RPMI8226 (cell line): Measurements from ENCODE around the gene EID3.

Experiments
- DNase-seq: peaks from one replicate; pipeline ENCODE4 v3.0.0-alpha.2; 2015

EID3 gene

DNA sequence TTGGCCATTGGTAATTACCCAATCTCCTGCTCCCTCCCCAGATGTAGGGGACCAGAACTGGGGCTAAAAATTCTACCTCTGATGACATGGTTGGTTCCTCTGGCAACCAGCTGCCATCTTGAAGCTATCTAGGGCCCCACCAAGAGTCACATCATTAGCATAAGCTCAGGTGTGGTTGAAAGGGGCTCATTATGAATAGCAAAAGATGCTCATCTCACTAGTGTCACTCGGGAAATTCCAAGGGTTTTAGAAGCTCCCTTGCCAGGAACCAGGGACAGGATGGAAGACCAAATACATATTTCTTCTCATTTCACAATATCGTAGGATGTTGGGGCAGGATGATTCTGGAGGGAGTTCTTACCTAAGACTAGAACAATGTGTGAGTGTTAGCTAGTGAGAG lies 38.6 kb downstream of the EID3 start:
- no peak for DNase-seq

DNA sequence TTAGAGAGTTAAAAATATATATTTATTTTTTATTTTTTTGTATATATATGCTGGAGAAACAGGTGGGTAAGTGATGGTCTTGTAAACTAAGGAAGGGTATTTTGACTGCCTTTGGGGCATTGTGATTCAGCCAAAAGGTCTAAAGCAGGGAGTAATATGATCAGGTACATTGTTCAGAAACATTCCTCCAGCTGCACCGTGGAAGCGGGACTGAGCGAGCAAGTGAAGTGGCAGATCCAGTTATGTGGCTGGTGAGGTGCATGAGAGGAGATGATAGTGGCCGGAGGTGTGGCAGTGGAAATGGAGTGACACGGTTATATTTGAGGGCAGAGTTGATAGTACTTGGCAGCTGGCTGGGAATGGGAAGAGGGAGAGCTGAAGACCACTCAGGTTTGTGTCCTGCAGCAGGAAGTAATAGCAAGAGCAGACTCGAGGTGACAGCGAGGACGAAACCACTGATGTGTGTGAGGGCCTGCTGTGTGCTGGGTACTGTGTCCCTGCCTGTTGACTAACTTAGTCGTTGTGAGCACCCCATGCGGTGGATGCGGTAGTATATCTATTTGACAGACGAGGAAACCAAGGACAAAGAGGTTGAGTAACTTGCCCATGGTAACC lies 39.2 kb downstream of the EID3 start:
- no peak for DNase-seq

DNA sequence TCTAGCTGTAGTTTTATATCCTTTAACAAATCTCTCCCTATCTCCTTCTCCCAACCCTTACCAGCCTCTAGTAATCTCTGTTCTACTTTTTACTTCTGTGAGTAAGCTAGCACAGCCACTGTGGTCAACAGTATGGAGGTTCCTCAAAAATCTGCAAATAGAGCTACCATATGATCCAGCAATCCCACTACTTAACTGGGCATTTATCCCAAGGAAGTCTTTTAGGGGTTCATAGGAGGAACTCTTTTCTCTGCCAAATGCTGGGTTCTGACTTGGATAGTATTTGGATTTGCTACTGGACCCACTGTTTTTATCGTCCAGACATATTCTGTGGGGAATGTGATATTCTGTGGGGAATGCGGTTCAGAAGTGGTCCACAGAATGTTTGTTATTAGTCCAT lies 41.1 kb downstream of the EID3 start:
- no peak for DNase-seq

DNA sequence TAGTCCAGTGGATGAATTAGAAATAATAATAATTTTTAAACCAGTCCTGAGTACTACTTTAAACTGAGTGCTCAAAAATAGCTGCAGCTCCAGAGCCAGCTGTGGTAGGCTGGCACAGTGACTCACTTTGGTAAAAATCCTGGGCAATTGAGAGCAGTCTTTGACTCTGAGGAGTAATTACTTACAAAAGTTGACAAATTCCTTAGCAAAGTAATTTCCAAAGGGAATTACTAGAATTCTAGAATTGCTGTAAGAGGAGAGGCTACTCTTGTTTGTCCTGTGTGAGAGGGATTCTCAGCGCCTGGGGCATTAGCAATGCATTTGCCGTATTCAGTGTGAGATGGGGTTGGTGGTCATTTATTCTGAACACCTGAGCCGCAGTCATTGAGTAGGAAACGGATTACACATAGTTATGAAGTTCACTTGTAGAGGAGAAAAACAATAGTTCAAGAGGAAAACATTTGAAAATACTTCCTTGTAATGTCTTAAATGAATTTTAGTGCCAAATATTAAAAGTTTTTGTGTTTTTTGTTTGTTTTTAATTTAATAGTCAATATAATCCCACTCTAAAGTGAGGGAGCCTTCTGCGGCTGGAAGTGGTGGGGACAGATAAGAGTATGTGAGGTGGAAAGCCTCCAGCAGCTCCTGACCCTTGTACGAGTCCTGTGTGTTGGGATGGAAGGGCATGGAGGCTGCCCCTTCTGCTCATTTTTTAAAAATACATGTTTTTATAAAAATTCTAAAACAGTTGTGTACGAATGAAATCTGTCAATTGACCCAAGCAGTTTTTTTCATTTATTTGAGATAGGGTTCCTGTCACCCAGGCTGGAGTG lies 41.9 kb downstream of the EID3 start:
- no peak for DNase-seq

DNA sequence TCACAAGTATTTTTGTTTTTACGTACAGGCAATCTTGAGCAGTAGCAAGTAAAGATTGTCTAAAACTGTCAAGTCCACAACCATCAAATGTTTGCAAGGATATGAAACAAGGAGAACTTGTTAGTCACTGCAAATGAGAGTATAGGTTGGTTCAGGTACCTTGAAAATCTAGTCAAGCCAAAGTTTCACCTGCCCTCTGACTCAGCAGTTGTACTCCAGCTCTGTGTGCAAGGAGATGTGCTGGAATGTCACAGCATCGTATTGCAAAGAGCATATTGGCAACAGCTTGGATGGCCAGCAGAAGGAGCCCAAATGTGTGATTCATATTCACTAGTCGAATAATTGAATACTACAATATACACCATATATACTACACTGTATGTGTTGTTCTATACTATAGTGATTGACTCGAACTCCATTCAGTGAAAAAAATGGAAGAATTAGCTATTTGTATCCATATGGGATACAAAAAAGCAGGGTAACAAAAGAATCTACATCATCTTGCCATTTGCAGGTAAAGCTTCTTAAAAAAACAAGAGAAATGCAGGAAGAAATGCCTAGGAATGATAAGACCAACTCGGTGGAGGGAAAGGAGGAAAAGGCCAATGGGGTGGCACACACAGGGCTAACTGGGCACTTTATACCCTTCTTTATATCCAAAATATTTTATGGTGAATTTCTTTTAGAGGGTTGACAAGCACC lies 44.0 kb downstream of the EID3 start:
- no peak for DNase-seq

DNA sequence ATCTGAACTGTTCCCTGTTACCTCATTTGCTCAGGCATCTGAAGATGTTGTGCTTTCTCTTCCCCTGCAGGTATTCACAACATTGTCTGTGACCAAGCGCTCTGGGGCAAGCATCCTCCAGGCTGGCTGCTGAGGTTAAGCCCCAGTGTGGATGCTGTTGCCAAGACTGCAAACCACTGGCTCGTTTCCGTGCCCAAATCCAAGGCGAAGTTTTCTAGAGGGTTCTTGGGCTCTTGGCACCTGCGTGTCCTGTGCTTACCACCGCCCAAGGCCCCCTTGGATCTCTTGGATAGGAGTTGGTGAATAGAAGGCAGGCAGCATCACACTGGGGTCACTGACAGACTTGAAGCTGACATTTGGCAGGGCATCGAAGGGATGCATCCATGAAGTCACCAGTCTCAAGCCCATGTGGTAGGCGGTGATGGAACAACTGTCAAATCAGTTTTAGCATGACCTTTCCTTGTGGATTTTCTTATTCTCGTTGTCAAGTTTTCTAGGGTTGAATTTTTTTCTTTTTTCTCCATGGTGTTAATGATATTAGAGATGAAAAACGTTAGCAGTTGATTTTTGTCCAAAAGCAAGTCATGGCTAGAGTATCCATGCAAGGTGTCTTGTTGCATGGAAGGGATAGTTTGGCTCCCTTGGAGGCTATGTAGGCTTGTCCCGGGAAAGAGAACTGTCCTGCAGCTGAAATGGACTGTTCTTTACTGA lies 44.9 kb downstream of the EID3 start:
- no peak for DNase-seq

DNA sequence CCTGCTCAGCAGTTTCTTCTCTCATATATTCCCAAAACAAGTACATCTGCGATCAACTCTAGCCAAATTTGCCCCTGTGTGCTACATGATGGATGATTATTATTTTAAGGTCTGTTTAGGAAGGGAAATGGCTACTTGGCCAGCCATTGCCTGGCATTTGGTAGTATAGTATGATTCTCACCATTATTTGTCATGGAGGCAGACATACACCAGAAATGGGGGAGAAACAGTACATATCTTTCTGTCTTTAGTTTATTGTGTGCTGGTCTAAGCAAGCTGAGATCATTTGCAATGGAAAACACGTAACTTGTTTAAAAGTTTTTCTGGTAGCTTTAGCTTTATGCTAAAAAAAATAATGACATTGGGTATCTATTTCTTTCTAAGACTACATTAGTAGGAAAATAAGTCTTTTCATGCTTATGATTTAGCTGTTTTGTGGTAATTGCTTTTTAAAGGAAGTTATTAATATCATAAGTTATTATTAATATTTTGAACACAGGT lies 45.5 kb downstream of the EID3 start:
- no peak for DNase-seq

DNA sequence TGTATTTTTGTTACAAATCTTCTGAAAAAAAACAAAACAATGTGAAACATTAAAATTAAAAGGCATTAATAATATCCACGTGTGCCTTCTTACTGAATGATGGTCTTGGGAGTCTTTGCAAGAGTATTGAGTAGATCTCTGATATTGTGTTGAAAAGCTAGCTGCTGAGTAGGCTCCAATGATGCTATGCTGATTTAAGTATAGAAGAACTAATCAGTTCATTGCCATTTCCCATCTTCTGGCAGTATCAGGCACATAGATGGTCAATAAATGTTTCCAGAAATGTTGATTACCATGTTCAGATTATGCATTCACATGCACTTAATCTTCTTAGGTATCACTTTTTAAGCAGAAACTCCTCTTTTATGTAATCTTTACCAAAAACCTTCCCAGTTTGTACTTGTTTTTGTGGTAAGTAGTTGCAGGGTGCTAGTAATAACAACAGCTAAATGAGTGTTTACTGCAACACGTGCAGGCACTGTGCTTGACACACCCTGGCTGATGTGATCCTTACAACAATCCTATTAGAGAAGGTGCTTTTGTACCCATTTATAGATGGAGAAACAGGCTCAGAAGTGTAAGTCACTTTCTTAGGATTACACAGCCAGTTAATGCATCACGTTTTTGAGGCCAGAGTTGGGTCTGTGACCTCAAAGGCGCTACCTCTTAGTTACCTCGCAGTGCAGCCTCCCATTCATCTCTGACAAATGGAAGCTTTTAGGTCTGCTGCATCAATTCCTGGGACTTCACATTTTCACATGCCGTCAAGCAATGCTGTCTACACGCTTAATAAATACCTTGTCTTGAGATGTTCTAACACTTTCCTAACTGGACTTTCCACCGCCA lies 46.9 kb downstream of the EID3 start:
- DNase-seq = no peak

DNA sequence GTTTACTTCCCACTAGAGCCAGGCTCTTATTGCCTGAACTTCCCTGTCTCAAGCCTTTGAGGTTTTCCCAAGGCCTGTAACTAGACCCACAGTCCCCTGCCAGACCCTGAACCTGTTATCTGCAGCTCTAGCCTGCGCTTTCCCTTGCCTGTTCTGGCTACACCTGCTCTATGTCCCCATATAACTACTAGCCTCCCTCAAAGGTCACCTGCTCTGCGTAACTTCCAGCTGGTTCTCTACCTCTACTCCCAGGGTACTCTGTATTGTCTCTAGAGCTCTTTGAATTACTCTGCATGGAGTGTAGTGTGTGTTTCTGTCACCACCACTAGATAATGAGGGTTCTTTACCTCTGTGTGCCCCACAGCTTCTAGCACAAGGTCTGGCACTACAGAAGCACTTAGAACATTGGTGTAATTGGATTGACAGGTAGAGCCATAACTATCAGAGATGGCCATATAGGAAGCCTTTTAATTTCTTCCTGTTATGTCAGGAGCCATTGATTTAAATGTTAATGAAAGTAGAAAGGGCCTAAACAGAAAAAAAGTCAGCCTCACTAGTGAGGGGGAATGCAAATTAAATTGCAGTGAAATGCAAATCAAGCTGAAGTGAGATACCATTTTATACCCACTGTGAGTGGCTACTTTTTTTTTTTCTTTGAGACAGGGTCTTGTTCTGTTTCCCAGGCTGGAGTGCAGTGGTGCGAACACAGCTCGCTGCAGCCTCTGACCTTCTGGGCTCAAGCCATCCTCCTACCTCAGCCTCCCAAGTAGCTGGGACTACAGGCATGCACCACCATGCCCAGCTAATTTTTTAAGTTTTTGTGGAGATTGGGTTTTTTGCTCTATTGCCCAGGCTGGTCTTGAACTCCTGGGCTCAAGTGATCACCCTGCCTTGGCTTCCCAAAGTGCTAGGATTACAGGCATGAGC lies 47.8 kb downstream of the EID3 start:
- no peak for DNase-seq

DNA sequence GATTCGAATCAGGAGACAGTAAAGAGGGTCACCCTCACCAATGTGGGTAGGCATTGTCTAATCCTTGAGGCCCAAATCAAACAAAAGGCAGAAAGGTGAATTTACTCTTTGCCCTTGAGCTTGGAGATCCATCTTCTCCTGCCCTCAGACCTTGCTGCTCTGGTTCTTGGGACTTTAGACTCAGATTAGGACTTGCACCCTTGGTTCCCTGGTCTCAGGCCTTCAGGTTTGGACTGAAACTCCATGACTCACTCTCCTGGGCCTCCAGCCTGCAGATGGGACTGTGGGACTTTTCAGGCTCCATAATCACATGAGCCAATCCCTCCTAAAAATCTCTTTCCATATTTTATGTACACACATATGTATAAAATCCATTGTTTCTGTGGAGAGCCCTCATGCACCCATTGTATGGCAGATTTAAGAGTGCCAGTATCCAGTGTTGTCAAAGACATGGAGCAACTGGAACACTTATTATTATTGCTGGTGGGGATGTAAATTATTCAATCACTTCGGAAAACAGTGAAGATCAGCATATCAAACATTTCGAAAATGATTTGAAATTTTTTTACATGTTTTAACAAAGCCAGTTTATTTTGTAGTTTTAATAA lies 48.7 kb downstream of the EID3 start:
- no peak for DNase-seq

DNA sequence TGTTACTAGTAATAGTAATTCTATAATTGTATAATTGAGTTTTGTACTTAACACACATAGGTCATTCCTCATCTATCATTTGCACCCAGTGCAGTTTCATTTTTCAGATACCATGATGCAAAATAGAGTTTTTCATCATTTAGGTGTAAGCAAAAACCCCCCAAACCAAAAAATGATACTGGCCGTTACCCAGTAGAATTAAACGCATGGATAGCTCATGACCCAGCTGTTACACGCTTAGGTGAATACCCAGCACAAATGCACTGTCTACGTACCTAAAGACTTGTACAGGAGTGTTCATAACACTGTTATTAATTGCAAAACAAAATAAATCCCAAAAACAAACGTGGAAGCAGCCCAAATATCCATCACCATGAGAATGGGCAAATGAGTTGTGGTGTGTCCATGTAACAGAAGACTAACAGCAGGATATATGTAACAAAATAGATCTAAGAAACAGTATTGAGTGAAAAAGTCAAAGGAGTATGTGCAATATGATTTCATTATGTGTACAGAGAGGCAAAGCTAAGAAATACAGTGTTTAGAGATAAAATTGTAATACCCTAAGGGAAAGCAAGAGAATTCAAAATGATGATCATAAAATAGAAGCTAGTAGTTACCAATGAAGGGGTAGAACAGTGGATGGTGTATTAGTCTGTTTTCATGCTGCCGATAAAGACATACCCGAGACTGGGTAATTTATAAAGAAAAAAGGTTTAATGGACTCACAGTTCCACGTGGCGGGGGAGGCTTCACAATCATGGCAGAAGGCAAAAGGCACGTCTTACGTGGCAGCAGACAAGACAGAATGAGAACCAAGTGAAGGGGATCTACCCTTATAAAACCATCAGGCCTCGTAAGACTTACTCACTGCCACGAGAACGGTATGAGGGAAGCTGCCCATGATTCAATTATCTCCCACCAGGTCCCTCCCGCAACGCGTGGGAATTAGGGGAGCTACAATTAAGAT lies 49.8 kb downstream of the EID3 start:
- no peak for DNase-seq

DNA sequence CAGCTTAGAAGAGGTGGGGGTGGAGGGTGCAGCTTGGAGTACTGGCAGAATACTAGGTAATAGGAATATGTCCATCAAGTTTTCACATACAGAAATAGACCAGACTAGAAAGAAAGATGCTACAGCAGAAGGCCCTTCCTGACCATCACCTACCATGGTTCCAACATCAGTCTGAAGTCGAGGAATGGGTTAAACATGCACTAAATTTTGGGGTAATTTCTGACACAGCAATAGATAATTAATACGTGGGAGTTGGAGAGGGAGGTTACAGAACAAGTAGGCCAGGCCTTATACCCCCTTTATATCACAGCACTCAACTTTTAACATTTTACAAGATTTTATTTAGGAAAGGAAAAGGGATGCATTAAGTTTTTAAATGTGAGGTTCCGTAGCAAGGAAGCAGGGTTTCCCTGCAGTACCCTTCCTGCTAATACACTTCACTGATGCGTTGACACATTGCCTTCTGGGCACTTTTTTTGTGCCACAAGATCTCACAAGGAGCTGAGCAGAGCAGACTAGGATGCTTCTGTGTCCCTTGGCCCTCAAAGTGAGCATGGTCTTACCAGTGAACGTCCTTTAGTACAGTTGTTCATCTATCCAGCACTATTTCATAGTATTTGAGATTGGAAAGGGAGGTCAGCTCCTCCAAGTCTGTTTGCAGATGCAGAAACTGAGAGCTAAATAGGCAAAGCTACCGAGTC lies 50.8 kb downstream of the EID3 start:
- no peak for DNase-seq
